Osteocyte (in vitro differentiated cells): Measurements from ENCODE around the gene CAND2. TPM values are rescaled to one million over a fixed set of nuclear protein-coding genes. Genes with fewer than 3 reads are reported as not detected.
"Not testable (repeated sequence)": the region's sequence is repeated elsewhere in the genome, so short reads cannot be mapped to it uniquely, and the experiment has no call there.

Source experiments
- DNase-seq: peaks from one replicate; pipeline ENCODE4 v3.0.0; 2021; ENCODE audit warnings: mixed read lengths; ENCODE audit not compliant: unreplicated experiment; ENCODE audit errors: extremely low spot score
- H3K27ac Mint-ChIP-seq: one replicate; pipeline ENCODE4 v1.8.0; 2021; ENCODE audit warnings: mild to moderate bottlenecking, mixed read lengths; ENCODE audit not compliant: unreplicated experiment
- H3K27me3 Mint-ChIP-seq: one replicate; pipeline ENCODE4 v1.8.0; 2021; ENCODE audit warnings: mixed read lengths; ENCODE audit not compliant: unreplicated experiment
- H3K36me3 Mint-ChIP-seq: one replicate; pipeline ENCODE4 v1.8.0; 2021; ENCODE audit warnings: mixed read lengths; ENCODE audit not compliant: unreplicated experiment
- H3K4me1 Mint-ChIP-seq: one replicate; pipeline ENCODE4 v1.8.0; 2021; ENCODE audit warnings: mixed read lengths; ENCODE audit not compliant: unreplicated experiment
- H3K4me3 Mint-ChIP-seq: one replicate; pipeline ENCODE4 v1.8.0; 2021; ENCODE audit warnings: mild to moderate bottlenecking, moderate library complexity, mixed read lengths; ENCODE audit not compliant: unreplicated experiment
- H3K9me3 Mint-ChIP-seq: one replicate; pipeline ENCODE4 v1.8.0; 2021; ENCODE audit warnings: mixed read lengths; ENCODE audit not compliant: unreplicated experiment
- total RNA-seq: library from RNA; stranded (reverse); gene quantifications from 2 replicates; pipeline ENCODE4 v1.2.1, GENCODE V29; 2021
- TF ChIP-seq, protein P1 (sequence below): fragments of 200-600 bp; sonication (generic); IDR thresholded peaks from 2 replicates; pipeline ENCODE4 v1.5.0; 2021; ENCODE audit warnings: antibody characterized with exemption, mild to moderate bottlenecking, moderate library complexity

The CAND2 gene
- total RNA-seq, 1 donor from 2014 or later = 10.4 TPM

GRCh38 chr3:12774619-12775018, 21.9 kb upstream of the CAND2 start:
- DNase-seq = no peak
- H3K36me3 Mint-ChIP-seq = no peaks in the 10 kb centered on the region
- no peak overlapping the region for H3K27ac Mint-ChIP-seq
- TF ChIP-seq, protein P1, sequence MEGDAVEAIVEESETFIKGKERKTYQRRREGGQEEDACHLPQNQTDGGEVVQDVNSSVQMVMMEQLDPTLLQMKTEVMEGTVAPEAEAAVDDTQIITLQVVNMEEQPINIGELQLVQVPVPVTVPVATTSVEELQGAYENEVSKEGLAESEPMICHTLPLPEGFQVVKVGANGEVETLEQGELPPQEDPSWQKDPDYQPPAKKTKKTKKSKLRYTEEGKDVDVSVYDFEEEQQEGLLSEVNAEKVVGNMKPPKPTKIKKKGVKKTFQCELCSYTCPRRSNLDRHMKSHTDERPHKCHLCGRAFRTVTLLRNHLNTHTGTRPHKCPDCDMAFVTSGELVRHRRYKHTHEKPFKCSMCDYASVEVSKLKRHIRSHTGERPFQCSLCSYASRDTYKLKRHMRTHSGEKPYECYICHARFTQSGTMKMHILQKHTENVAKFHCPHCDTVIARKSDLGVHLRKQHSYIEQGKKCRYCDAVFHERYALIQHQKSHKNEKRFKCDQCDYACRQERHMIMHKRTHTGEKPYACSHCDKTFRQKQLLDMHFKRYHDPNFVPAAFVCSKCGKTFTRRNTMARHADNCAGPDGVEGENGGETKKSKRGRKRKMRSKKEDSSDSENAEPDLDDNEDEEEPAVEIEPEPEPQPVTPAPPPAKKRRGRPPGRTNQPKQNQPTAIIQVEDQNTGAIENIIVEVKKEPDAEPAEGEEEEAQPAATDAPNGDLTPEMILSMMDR = no peak
- no peak overlapping the region for H3K4me3 Mint-ChIP-seq
- H3K9me3 Mint-ChIP-seq = no peaks in the 10 kb centered on the region
- no peaks in the 10 kb centered on the region for H3K4me1 Mint-ChIP-seq
- H3K27me3 Mint-ChIP-seq = no peaks in the 10 kb centered on the region

DNA sequence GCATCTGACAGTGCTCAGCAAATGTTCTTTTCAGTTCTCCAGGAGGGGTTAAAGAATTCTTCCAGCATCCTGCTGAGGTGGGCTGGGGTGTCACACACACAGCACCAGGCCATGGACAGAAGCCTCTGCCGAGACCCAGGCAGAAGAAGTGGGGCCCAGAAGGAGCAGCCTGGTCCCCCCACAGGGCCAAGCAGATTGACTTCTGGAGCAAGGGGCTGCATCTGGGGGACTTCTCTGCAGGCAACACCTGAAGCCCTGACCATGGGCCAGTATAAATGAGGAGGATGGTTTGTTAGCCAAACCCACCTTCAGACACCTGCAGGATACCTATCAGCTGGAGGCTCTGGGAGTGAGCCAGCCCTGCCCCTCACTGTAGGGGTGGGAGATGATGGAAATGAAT, 21.3 kb upstream of the CAND2 start:
- Mint-ChIP-seq H3K9me3 (no peaks in the 10 kb centered on the region), H3K27me3 (no peaks in the 10 kb centered on the region), H3K4me1 (no peaks in the 10 kb centered on the region), H3K4me3 (no peak overlapping the region), H3K36me3 (no peaks in the 10 kb centered on the region), H3K27ac (no peak overlapping the region)
- DNase-seq = no peak
- TF ChIP-seq, protein P1 = no peak

DNA sequence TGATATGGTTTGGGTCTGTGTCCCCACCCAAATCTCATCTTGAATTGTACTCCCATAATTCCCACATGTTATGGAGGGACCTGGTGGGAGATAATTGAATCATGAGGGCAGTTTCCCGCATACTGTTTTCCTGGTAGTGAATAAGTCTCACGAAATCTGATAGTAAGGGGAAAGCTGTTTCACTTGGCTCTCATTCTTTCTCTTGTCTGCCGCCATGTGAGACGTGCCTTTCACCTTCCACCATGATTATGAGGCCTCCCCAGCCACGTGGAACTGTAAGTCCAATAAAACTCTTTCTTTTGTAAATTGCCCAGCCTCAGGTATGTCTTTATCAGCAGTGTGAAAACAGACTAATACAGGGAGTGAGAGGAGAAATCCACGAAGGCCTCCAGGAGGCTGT, 20.5 kb upstream of the CAND2 start:
- H3K4me3 Mint-ChIP-seq = not testable (repeated sequence)

DNA sequence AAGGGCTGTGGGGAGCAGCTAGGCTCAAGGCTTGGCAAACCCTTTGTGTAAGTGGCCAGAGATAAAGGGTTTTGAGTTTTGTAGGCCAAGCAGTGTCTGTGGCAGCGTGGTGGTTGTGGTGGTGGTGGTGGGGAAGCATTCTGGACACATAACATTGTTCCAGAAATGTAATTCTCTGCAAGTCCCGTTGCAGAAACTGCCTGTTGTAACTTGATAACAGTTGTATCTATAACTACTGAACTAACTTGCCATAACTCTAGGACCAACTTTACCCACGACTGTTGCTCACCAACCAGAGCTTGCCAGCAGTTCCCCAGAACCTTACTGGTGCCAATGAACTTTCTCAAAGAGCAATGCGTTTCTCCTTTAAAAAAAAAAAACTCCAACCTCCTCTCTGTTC, 19.3 kb upstream of the CAND2 start:
- H3K9me3 Mint-ChIP-seq = no peaks in the 10 kb centered on the region
- H3K4me3 Mint-ChIP-seq = no peak overlapping the region
- H3K27me3 Mint-ChIP-seq = peaks cover 4% of the 10 kb centered on the region
- TF ChIP-seq, protein P1 = no peak
- H3K4me1 Mint-ChIP-seq = no peaks in the 10 kb centered on the region
- DNase-seq = no peak
- no peaks in the 10 kb centered on the region for H3K36me3 Mint-ChIP-seq
- H3K27ac Mint-ChIP-seq = no peak overlapping the region

More for the DNA sequence above, 20.5 kb upstream of the CAND2 start:
- not testable (repeated sequence) for H3K4me1 Mint-ChIP-seq, DNase-seq, H3K27ac Mint-ChIP-seq, H3K27me3 Mint-ChIP-seq, H3K36me3 Mint-ChIP-seq, H3K9me3 Mint-ChIP-seq

- no peaks in the 10 kb centered on the region for H3K36me3 Mint-ChIP-seq
- no peaks in the 10 kb centered on the region for H3K4me1 Mint-ChIP-seq
- no peaks in the 10 kb centered on the region for H3K9me3 Mint-ChIP-seq
- TF ChIP-seq, protein P1 = no peak
- no peak overlapping the region for H3K4me3 Mint-ChIP-seq
- no peak overlapping the region for H3K27ac Mint-ChIP-seq
- DNase-seq = no peak
- H3K27me3 Mint-ChIP-seq = peaks cover 29% of the 10 kb centered on the region
Measured at GRCh38 chr3:12780751-12781150, 15.7 kb upstream of the CAND2 start.
